Endodermal cell (in vitro differentiated cells): ENCODE results near the gene LAPTM5. TPM values are rescaled to one million over a fixed set of nuclear protein-coding genes. Genes with fewer than 3 reads are reported as not detected.
A peak's percentile ranks its signal among the peaks of the same experiment; 100 is the strongest.

Experiments used
- DNase-seq: peaks from one replicate; pipeline ENCODE4 v3.0.0-alpha.2; 2017
- H3K27ac ChIP-seq: 2 replicates; pipeline ENCODE4 v1.5.1; 2013; ENCODE audit warnings: mild to moderate bottlenecking, low read depth, low read length, moderate library complexity
- H3K27me3 ChIP-seq: 2 replicates; pipeline ENCODE4 v1.6.1; 2013; ENCODE audit warnings: mild to moderate bottlenecking, low read length, moderate library complexity; ENCODE audit not compliant: insufficient read depth, control insufficient read depth, poor library complexity, severe bottlenecking
- H3K36me3 ChIP-seq: 2 replicates; pipeline ENCODE4 v1.7.0; 2013; ENCODE audit warnings: mild to moderate bottlenecking, low read length, moderate library complexity; ENCODE audit not compliant: control insufficient read depth, insufficient read depth
- H3K4me1 ChIP-seq: one replicate; pipeline ENCODE4 v1.7.0; 2013; ENCODE audit warnings: low read length; ENCODE audit not compliant: control insufficient read depth, insufficient read depth
- H3K4me3 ChIP-seq: 2 replicates; pipeline ENCODE4 v1.5.1; 2013; ENCODE audit warnings: mild to moderate bottlenecking, low read length, moderate library complexity
- H3K9ac ChIP-seq: 2 replicates; pipeline ENCODE4 v1.6.1; 2013; ENCODE audit warnings: mild to moderate bottlenecking, low read length, moderate library complexity; ENCODE audit not compliant: poor library complexity, severe bottlenecking; ENCODE audit errors: extremely low read depth
- H3K9me3 ChIP-seq: 2 replicates; pipeline ENCODE4 v1.6.1; 2013; ENCODE audit warnings: mild to moderate bottlenecking, low read length, moderate library complexity; ENCODE audit not compliant: control insufficient read depth
- H3K27ac Mint-ChIP-seq: 2 replicates; pipeline ENCODE4 v1.8.0; 2020; ENCODE audit warnings: mixed read lengths
- H3K27me3 Mint-ChIP-seq: 2 replicates; pipeline ENCODE4 v1.8.0; 2021; ENCODE audit warnings: mild to moderate bottlenecking, mixed read lengths; ENCODE audit not compliant: insufficient read depth
- H3K36me3 Mint-ChIP-seq: 2 replicates; pipeline ENCODE4 v1.8.0; 2020; ENCODE audit warnings: low read depth, mixed read lengths
- H3K4me1 Mint-ChIP-seq: 2 replicates; pipeline ENCODE4 v1.8.0; 2020; ENCODE audit warnings: mixed read lengths
- H3K4me3 Mint-ChIP-seq: 2 replicates; pipeline ENCODE4 v1.8.0; 2020; ENCODE audit warnings: mild to moderate bottlenecking, moderate library complexity, mixed read lengths
- H3K9me3 Mint-ChIP-seq: 2 replicates; pipeline ENCODE4 v1.8.0; 2020; ENCODE audit warnings: mild to moderate bottlenecking, mixed read lengths
- CTCF ChIP-seq: fragments of 200-600 bp; sonication (generic); conservative IDR thresholded peaks from 2 replicates; pipeline ENCODE4 v1.5.0; 2021; ENCODE audit warnings: antibody characterized with exemption, mild to moderate bottlenecking
- WGBS, 2 experiments: methylation state at CpG; one replicate each; pipeline versions ENCODE4 v1.1.5 to v1.1.7; 2013; ENCODE audit warnings: missing lambda C conversion rate in 2 of 2, mixed read lengths in 1 of 2; ENCODE audit not compliant: insufficient coverage in 1 of 2, insufficient read length in 1 of 2; 5-methylcytosine and 5-hydroxymethylcytosine counted together
- total RNA-seq, 2 donors: library from RNA; stranded (reverse); fragmentation: NEBNext Ultra II Directional in 1 of 2; extraction: Animal tissue kit (Norgen Biotek cat#: 25700) in 1 of 2; gene quantifications; 2 replicates in 1 of 2; 3 replicates in 1 of 2; pipeline ENCODE4 v1.2.1, GENCODE V29; 2021

The LAPTM5 gene
- total RNA-seq, 2 donors from 2014 or later: not detected

GRCh38 chr1:30785181-30785580, 27.6 kb upstream of the LAPTM5 start:
- Histone ChIP-seq H3K36me3 (no peaks in the 10 kb centered on the region), H3K27ac (no peak overlapping the region), H3K9me3 (no peaks in the 10 kb centered on the region), H3K9ac (no peak overlapping the region), H3K4me1 (no peaks in the 10 kb centered on the region), H3K27me3 (peaks cover 2% of the 10 kb centered on the region), H3K4me3 (no peak overlapping the region)
- Mint-ChIP-seq H3K36me3 (no peaks in the 10 kb centered on the region), H3K27me3 (peaks cover 8% of the 10 kb centered on the region), H3K4me1 (peaks cover 2% of the 10 kb centered on the region), H3K9me3 (no peaks in the 10 kb centered on the region), H3K4me3 (no peak overlapping the region), H3K27ac (no peak overlapping the region)
- no peak for DNase-seq
- 91 to 94% methylated on average over 3 to 7 of the region's 7 CpGs for WGBS, 2 experiments
- TF ChIP-seq CTCF: no peak

- 83 to 87% methylated on average over 12 to 16 of the region's 16 CpGs for WGBS, 2 experiments
- Mint-ChIP-seq H3K27ac (no peak overlapping the region), H3K4me3 (no peak overlapping the region)
These were observed 25.8 kb upstream of the LAPTM5 start for GRCh38 chr1:30783256-30783915.

DNA sequence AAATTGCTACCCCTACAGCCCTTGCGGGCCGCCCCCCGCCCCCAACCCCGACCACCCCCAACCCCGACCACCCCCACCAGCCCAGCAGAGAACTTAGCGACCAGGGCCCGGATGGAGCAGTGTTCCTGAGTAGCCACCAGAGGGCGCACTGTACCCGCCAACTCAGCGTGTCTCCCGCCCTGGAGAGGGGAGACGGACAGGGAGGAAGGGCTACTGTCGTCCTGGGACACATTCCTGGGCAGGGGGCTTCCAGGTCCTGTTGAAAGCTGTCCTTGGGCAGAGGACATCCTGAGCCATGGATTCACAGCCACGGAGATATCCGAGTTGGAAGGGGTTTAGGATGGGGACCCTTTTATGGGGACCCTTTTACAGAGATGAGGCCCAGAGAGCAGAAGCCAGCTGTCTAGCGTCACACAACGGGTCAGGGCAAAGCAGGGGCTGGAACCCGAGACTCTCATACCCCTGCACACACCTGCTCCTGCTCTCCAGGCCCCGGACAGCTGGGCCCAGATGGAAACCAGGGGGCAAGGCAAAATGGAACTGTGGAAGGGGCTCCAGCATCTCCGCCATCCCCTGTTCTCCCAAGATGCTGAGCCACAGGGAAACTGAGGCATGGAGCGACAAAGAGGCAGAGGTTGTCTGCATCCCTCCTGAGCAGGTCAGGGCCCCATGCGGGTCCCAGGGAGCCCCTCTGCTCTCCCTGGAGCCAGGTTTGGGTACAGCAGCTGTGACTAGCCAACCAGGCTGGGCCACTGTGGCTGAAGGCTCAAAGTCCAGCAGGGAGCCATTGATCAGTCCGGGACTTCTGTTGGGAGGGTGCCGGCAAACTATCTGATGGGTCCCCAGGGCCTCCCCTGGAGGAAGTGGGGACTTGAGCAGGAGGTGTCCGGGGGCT, 25.0 kb upstream of the LAPTM5 start:
- Histone ChIP-seq H3K9ac (no peak overlapping the region), H3K9me3 (no peaks in the 10 kb centered on the region), H3K27me3 (peaks cover 4% of the 10 kb centered on the region), H3K4me1 (no peaks in the 10 kb centered on the region), H3K36me3 (no peaks in the 10 kb centered on the region), H3K27ac (no peak overlapping the region), H3K4me3 (no peak overlapping the region)
- no peaks in the 10 kb centered on the region for H3K36me3 Mint-ChIP-seq
- WGBS, 2 experiments: 45 to 49% methylated on average over 12 to 19 of the region's 25 CpGs
- peaks cover 12% of the 10 kb centered on the region for H3K27me3 Mint-ChIP-seq
- no peaks in the 10 kb centered on the region for H3K9me3 Mint-ChIP-seq
- DNase-seq: peak; percentile 95
- TF ChIP-seq CTCF: peak; percentile 73
- H3K27ac Mint-ChIP-seq: peak overlapping the region; percentile 85
- H3K4me3 Mint-ChIP-seq: no peak overlapping the region
- H3K4me1 Mint-ChIP-seq: peaks cover 2% of the 10 kb centered on the region

More at GRCh38 chr1:30783256-30783915, 25.8 kb upstream of the LAPTM5 start:
- Histone ChIP-seq H3K4me3 (no peak overlapping the region), H3K9me3 (no peaks in the 10 kb centered on the region), H3K4me1 (no peaks in the 10 kb centered on the region), H3K27ac (no peak overlapping the region), H3K9ac (no peak overlapping the region), H3K27me3 (peaks cover 4% of the 10 kb centered on the region), H3K36me3 (no peaks in the 10 kb centered on the region)
- Mint-ChIP-seq H3K36me3 (no peaks in the 10 kb centered on the region), H3K4me1 (peaks cover 2% of the 10 kb centered on the region), H3K9me3 (no peaks in the 10 kb centered on the region), H3K27me3 (peaks cover 12% of the 10 kb centered on the region)
- DNase-seq: no peak
- TF ChIP-seq CTCF: peak; percentile 1
